T-helper 1 cell treated with Interleukin-12 subunit alpha and Interleukin-12 subunit beta and Interleukin-4 antibody, amounts not matched to agents 30 μg/mL and 1 μg/mL, for 36 hours (primary cell): Measurements from ENCODE around the gene UCP2.
"Not testable (repeated sequence)": the region's sequence is repeated elsewhere in the genome, so short reads cannot be mapped to it uniquely, and the experiment has no call there.

ENCODE experiments used
- H3K27ac Mint-ChIP-seq: one replicate; pipeline ENCODE4 v1.8.0; 2021; ENCODE audit warnings: mild to moderate bottlenecking, mixed read lengths
- H3K27me3 Mint-ChIP-seq: one replicate; pipeline ENCODE4 v1.8.0; 2021; ENCODE audit warnings: low read depth, mixed read lengths
- H3K36me3 Mint-ChIP-seq: one replicate; pipeline ENCODE4 v1.8.0; 2021; ENCODE audit warnings: low read depth, mixed read lengths
- H3K4me1 Mint-ChIP-seq: one replicate; pipeline ENCODE4 v1.8.0; 2021; ENCODE audit warnings: low read depth, mixed read lengths
- H3K4me3 Mint-ChIP-seq: one replicate; pipeline ENCODE4 v1.8.0; 2021; ENCODE audit warnings: mild to moderate bottlenecking, moderate library complexity, mixed read lengths
- H3K9me3 Mint-ChIP-seq: one replicate; pipeline ENCODE4 v1.8.0; 2021; ENCODE audit warnings: mixed read lengths

The UCP2 gene

DNA sequence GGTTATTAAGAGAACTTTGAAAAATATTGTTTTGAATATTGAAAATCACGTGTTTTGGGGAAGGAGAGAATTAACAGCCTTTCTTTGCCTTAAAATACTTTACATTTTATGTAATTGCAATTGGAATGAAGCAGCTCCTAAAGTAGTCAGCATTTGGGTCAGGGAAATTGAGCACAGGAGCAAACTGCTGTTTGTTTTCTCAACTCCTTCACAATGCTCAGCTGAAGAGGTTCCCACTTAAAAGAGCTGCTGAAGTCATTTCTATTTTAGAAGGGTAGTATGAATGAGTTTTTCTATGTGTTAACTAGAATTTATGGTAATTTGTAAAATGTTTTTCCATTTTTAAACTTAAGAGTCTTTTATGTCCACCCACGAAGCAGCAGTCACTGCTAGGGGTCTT, 8.1 kb upstream of the UCP2 start:
- Mint-ChIP-seq H3K4me3 (no peak overlapping the region), H3K4me1 (peaks cover 20% of the 10 kb centered on the region), H3K27me3 (no peaks in the 10 kb centered on the region), H3K9me3 (no peaks in the 10 kb centered on the region), H3K27ac (no peak overlapping the region), H3K36me3 (no peaks in the 10 kb centered on the region)

DNA sequence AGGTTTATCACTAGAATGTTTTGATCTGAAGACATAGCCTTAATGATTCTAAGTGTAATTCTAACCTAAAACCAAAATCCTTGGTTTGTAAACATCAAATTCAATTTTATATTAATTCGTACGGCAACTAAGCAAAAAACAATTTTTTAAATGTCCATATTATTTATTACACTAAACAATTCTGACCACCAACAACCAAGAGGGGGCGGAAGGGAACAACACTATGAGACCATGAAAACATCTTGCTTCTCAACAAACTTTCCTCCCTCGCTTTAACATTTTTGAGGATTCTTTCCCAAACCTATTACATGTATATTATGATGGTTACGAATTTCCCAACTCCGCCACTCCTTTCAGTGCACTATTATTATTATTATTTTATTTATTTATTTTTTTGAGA, 6.5 kb upstream of the UCP2 start:
- H3K27ac Mint-ChIP-seq, result no peak overlapping the region
- peaks cover 11% of the 10 kb centered on the region for H3K4me1 Mint-ChIP-seq

GRCh38 chr11:73988227-73988626, 5.6 kb upstream of the UCP2 start:
- Mint-ChIP-seq H3K27me3 (no peaks in the 10 kb centered on the region), H3K4me1 (peaks cover 19% of the 10 kb centered on the region), H3K9me3 (no peaks in the 10 kb centered on the region), H3K27ac (no peak overlapping the region), H3K36me3 (no peaks in the 10 kb centered on the region), H3K4me3 (no peak overlapping the region)

More for the DNA sequence above, 6.5 kb upstream of the UCP2 start:
- no peak overlapping the region for H3K4me3 Mint-ChIP-seq
- no peaks in the 10 kb centered on the region for H3K36me3 Mint-ChIP-seq
- no peaks in the 10 kb centered on the region for H3K27me3 Mint-ChIP-seq
- H3K9me3 Mint-ChIP-seq, result no peaks in the 10 kb centered on the region

DNA sequence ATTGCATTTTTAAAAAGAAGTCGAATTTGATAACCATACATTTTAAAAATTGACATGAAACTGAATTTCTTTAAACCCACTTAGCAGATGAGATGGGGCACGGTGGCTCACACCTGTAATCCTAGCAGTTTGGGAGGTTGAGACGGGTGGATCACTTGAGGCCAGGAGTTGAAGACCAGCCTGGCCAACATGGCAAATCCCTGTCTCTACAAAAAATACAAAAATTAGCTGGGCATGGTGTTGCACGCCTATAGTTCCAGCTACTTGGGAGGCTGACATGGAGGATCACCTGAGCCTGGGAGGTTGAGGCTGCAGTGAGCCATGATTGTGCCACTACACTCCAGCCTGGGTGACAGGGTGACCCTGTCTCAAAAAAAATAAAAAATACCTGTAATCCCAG, 3.0 kb upstream of the UCP2 start:
- not testable (repeated sequence) for H3K9me3 Mint-ChIP-seq, H3K27ac Mint-ChIP-seq
- peaks cover 19% of the 10 kb centered on the region for H3K36me3 Mint-ChIP-seq

DNA sequence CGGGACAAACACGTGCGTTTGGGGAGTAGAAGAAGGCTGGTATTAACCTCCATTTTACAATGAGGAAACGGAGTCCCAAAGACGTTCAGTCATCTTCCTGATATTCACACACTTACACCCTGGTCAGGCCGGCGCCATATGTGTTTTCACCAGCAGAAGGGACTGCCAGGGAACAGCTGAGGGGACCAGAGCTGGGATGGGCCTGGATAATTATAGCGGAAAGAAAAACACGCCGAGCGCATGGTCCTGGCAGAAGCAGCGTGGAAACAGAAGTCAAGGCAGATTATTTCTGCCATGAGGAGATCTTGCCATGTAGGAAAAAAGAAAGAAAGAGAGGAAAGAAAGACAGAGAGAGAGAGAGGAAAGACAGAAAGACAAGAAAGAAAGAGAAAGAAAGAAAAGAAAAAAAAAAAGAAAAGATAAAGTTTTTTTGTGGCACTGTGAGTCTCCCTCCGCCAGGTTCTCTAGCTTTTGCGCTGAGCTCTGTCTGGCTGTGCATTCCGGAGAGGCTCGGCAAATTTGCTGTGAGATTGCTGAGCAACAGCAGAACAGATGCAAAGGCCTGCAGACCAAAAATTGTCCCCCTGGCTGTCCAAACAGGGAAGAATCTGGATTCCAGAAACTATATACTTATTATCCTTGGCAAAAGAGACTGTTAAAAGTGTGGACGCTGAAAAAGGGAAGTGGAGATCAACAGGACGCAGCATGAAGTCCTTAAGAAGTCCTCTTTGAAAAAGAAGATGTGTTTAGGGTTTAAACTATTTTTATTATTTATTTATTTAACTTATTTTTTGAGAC, 1.3 kb upstream of the UCP2 start:
- Mint-ChIP-seq H3K36me3 (peaks cover 35% of the 10 kb centered on the region), H3K4me3 (peak overlapping the region; percentile 96), H3K4me1 (peaks cover 31% of the 10 kb centered on the region)

More for the DNA sequence above, 3.0 kb upstream of the UCP2 start:
- not testable (repeated sequence) for H3K27me3 Mint-ChIP-seq, H3K4me3 Mint-ChIP-seq
- peaks cover 15% of the 10 kb centered on the region for H3K4me1 Mint-ChIP-seq

DNA sequence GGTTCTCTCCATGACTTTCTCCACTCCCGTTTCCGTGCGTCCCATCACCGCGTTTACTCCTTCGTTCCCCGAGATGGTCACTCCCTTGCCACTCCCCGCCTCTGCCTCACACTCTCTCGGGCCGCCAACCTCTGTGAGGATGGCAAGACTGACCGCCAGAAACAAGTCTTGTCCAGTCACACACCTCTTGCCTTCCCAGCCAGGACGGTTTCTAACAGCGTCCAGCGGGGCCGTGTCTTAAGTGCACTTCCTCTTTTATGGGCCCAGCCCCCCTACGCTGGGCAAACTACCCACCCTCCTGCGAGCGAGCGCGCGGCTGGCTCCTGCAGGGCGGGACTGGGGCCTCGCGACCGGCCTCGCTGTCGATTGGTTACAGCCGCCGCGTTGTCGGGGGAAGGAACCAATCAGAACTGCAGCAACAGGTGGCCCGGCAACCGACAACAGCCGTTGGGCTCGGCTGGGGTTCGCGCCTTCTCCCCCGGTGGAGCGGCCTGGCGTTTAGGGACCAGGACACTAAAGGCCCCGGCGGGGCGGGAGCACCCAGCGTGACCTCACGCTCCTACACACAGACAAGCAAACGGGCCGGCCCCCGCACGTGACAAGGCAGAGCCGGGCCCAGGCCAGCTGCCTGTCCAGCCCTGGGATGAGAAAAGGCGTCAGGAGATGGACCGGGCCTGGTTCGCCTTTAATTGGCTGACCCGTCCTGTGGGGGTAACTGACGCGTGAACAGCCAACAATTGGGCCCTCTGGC, 522 bp upstream of the UCP2 start:
- Mint-ChIP-seq H3K27ac (peak overlapping the region; percentile 99), H3K27me3 (no peaks in the 10 kb centered on the region), H3K9me3 (no peaks in the 10 kb centered on the region), H3K36me3 (peaks cover 42% of the 10 kb centered on the region), H3K4me1 (peaks cover 37% of the 10 kb centered on the region), H3K4me3 (peak overlapping the region; percentile 96)

More for the DNA sequence above, 1.3 kb upstream of the UCP2 start:
- Mint-ChIP-seq H3K9me3 (no peaks in the 10 kb centered on the region), H3K27ac (peak overlapping the region; percentile 99), H3K27me3 (no peaks in the 10 kb centered on the region)

- Mint-ChIP-seq H3K27ac (peak overlapping the region; percentile 97), H3K36me3 (peaks cover 59% of the 10 kb centered on the region)
Measured at GRCh38 chr11:73981051-73981805, 1.4 kb downstream of the UCP2 start.

DNA sequence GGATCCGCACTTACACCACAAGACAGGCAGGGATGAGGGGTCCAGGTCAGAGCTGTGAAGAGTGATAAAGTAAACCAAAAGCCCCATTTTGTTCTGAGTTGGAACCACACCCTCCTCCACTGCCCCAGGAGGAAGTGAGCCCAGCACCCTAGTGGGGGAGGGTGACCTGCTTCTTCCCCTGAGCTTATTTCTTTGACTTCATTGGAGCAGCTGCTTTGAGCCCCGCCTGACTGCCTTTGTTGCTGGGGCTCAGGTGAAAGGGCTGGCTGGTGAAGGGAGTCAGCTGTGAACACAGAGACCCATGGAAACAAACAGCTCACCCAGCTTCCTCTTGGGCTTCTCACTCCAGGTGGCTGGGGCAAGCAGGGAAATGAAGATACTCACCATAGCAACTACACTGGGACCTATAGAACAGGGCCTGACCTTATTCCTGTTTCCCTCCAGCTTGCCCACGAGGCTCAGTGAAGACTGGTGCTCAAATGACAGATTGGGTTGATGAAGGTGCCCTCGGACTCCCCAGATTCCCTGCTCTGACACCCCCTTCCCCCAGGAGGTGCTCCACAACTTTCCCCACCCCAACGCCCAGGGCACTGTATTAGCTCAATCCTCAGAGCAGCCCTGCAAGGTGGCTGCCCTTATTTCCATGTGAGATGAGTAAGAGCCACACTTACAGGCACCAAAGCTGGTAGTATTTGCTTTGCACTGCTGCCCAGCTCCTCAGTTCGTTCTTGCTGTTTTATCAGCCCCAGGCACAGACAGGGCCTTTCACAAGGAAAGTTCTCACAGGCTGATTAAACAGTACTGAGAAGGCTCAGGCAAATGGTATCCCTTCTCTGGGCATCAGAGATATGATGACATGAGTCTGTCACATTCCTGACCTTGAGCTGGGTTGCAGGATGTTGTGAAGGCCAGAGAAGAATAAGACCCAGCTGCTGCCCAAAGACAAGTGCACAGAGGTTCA, 2.4 kb downstream of the UCP2 start:
- Mint-ChIP-seq H3K27me3 (no peaks in the 10 kb centered on the region), H3K4me1 (peaks cover 54% of the 10 kb centered on the region)

More at GRCh38 chr11:73981051-73981805, 1.4 kb downstream of the UCP2 start:
- Mint-ChIP-seq H3K4me3 (peak overlapping the region; percentile 96), H3K4me1 (peaks cover 49% of the 10 kb centered on the region), H3K27me3 (no peaks in the 10 kb centered on the region), H3K9me3 (no peaks in the 10 kb centered on the region)

DNA sequence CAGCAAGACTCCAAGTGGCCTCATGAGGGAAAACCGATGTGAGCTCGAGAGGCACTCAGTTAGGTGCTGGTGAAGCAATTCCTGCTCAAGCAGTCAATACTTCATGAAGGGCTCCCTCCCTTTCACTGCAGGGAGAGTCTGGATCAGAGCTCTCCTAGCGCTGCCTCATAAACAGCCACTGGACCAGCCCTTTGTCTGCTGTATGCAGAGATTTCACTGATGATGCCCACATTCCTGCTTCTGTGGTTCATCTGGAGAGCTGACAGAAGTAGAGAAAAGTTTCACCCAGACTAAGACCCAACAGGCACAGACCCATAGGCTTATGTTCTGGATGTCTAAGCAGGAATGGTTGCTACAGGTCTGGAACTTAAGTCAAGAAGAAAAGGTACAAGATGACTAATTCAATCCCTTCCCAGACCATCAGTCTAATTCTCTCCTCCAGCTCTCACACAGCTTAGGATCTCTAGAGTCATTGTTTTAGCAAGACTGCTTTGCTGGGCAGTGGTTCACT, 4.0 kb downstream of the UCP2 start:
- Mint-ChIP-seq H3K36me3 (peaks cover 84% of the 10 kb centered on the region), H3K9me3 (no peaks in the 10 kb centered on the region), H3K27ac (peak overlapping the region; percentile 97), H3K4me3 (peak overlapping the region; percentile 96), H3K27me3 (no peaks in the 10 kb centered on the region), H3K4me1 (peaks cover 61% of the 10 kb centered on the region)

More for the DNA sequence above, 2.4 kb downstream of the UCP2 start:
- H3K36me3 Mint-ChIP-seq, result peaks cover 69% of the 10 kb centered on the region
- peak overlapping the region; percentile 96 for H3K4me3 Mint-ChIP-seq
- no peaks in the 10 kb centered on the region for H3K9me3 Mint-ChIP-seq
- H3K27ac Mint-ChIP-seq, result peak overlapping the region; percentile 97

GRCh38 chr11:73977856-73978519, 4.7 kb downstream of the UCP2 start:
- H3K36me3 Mint-ChIP-seq, result peaks cover 86% of the 10 kb centered on the region
- no peaks in the 10 kb centered on the region for H3K27me3 Mint-ChIP-seq
- peak overlapping the region; percentile 34 for H3K27ac Mint-ChIP-seq
- no peaks in the 10 kb centered on the region for H3K9me3 Mint-ChIP-seq
- H3K4me1 Mint-ChIP-seq, result peaks cover 62% of the 10 kb centered on the region
- peak overlapping the region; percentile 39 for H3K4me3 Mint-ChIP-seq

DNA sequence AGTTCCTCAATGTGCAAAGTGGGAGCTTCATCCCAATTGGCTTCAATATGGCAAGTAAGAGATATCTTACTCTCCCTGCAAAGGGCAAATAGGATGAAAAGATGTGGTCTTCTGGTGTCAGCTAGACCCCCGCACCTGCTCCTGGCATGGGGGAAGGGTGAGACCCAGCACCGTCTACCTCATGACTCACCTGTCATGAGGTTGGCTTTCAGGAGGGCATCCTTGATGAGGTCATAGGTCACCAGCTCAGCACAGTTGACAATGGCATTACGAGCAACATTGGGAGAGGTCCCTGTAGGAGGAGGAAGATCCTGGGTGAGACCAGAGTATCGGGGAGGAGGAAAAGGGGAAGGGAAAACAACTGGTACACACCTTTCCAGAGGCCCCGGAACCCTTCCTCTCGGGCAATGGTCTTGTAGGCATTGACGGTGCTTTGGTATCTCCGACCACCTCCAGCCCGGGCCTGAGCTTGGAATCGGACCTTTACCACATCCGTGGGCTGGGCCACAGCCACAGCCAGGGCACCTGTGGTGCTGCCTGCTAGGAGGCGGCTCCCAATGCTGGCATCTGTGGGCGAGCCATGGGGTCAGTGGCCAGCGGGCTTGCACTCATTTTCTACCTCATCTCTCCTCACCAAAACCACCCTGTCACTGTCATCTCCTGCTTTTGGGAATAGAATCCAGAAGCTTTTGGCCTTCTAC, 6.0 kb downstream of the UCP2 start:
- Mint-ChIP-seq H3K27me3 (no peaks in the 10 kb centered on the region), H3K4me3 (peak overlapping the region; percentile 15), H3K4me1 (peaks cover 73% of the 10 kb centered on the region), H3K36me3 (peaks cover 82% of the 10 kb centered on the region), H3K27ac (peak overlapping the region; percentile 89), H3K9me3 (no peaks in the 10 kb centered on the region)

DNA sequence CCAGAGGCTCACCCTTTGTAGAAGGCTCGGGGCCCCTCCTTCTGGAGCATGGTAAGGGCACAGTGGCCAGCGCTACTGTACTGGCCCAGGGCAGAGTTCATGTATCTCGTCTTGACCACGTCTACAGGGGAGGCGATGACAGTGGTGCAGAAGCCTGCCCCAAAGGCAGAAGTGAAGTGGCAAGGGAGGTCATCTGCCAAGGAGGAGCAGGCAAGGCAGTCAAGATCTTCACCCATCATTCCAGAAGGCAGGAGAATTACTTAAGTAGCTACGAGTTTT, 7.2 kb downstream of the UCP2 start:
- peaks cover 70% of the 10 kb centered on the region for H3K36me3 Mint-ChIP-seq
- H3K4me3 Mint-ChIP-seq, result peak overlapping the region; percentile 59
- H3K9me3 Mint-ChIP-seq, result no peaks in the 10 kb centered on the region
- peaks cover 76% of the 10 kb centered on the region for H3K4me1 Mint-ChIP-seq
- H3K27me3 Mint-ChIP-seq, result no peaks in the 10 kb centered on the region
- peak overlapping the region; percentile 89 for H3K27ac Mint-ChIP-seq
